Peyer's patch (tissue), 4 donors: ENCODE results near the gene TRIM31.

ENCODE experiments used
- POLR2A ChIP-seq, 2 donors: fragments of 450-650 bp; IDR thresholded peaks; one replicate each; pipeline ENCODE4 v1.5.1; 2017; ENCODE audit warnings: antibody characterized with exemption in 2 of 2, mild to moderate bottlenecking in 2 of 2, moderate library complexity in 2 of 2
- TF ChIP-seq, protein P1 (sequence below), 6 experiments: fragments of 450-650 bp in 4 of 6; fragments of 200-600 bp in 2 of 6; sonication (generic) in 1 of 6; IDR thresholded peaks; one replicate each; pipeline ENCODE4 v1.5.1; 2017 to 2019; ENCODE audit warnings: antibody characterized with exemption in 6 of 6, mild to moderate bottlenecking in 3 of 6, moderate library complexity in 1 of 6

- TF ChIP-seq, protein P1, sequence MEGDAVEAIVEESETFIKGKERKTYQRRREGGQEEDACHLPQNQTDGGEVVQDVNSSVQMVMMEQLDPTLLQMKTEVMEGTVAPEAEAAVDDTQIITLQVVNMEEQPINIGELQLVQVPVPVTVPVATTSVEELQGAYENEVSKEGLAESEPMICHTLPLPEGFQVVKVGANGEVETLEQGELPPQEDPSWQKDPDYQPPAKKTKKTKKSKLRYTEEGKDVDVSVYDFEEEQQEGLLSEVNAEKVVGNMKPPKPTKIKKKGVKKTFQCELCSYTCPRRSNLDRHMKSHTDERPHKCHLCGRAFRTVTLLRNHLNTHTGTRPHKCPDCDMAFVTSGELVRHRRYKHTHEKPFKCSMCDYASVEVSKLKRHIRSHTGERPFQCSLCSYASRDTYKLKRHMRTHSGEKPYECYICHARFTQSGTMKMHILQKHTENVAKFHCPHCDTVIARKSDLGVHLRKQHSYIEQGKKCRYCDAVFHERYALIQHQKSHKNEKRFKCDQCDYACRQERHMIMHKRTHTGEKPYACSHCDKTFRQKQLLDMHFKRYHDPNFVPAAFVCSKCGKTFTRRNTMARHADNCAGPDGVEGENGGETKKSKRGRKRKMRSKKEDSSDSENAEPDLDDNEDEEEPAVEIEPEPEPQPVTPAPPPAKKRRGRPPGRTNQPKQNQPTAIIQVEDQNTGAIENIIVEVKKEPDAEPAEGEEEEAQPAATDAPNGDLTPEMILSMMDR (IDR thresholded peaks at IDR 0.05), result no peak
- no peak for TF ChIP-seq POLR2A (IDR thresholded peaks at IDR 0.05)
These were observed 41.6 kb downstream of the TRIM31 start for GRCh38 chr6:30071081-30071818.
